Fibroblast of upper back skin (primary cell): ENCODE data around the gene HOATZ.

ENCODE experiments used
- DNase-seq: peaks from one replicate; pipeline ENCODE4 v3.0.0-alpha.2; 2013

Gene HOATZ

DNA sequence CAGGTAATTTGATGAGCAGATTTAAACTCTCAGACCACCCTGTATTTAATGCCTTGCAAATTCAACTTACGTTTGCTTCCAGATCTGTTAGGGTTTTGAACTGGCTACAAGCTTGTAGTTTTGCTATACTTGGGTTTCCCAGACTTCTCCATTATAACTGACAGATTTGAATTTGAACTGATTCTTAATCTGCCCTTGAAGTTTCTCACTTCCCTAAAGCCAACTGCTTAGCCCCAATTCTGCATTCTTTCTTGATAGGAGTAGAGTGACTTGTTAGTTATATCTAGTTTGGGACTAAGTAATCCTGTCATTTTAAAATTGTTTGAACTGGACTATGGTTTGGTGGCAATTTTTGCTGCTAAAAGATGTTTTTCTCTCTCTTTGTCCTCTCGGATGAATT lies 35.7 kb downstream of the HOATZ start:
- no peak for DNase-seq

DNA sequence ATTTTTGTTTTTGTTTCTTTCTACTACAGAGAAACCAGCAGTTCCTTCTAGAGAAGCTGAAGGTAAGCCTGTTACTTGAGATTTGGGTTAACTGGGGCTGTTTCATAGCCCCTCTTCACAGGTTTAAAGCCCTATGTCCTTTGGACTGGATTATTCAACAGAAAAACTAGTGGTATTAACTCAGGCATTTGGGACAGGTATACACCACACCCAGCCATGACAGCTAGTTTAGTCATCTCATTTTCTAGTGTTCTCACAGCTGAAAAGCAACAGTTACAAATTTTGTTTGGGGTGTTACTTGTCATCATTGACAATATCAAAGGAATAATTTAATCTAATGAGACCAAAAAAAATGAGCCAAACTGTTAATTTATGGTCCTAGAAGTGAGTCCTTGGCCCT lies 40.0 kb downstream of the HOATZ start:
- DNase-seq = no peak

DNA sequence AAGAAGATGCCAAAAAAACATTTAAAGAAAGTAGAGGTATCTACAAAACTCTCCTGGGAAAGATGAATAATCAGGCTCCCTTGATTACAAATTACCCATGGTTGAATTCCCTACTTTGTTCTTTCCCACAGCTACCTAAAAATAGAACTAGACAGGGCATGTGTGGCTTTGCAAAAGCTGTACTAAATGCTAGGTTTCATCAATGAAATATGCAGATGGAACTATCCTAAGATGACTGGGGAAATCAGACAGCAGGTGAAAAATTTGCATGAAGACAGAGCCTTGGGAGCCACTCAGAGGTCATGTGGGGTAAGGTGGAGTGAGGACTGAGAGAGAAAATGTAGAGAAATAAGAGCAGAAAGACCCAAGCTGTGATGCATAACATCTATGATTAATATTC lies 40.7 kb downstream of the HOATZ start:
- DNase-seq = peak; percentile 80

DNA sequence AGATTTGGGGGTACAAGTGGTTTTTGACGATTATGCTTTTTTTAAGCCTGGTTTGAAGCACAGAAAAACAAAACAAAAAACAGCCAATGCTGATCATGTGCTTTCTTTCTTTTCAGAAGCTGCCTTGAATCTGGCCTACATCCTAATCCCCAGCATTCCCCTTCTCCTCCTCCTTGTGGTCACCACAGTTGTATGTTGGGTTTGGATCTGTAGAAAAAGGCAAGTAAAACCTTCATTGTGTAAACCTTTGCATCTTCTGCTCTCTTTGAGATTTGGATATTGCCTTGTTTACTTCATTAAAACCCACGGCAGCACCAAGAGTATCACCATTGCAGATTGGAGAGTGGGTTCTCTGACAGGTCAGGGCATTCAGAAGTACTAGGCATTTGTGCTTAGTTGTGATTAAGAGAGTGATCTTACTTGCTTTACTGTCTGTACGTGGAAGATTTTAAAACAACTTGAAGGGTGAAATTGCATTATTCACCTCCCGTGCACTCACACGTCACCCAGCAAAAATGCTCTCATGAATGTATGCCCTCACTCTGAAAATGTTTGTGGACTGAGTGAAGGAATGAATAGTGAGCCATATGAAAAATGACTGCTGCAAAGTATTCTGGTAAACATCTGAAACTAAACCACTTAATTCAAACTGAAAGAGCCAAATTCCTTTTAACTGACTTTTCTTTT lies 43.0 kb downstream of the HOATZ start:
- DNase-seq = peak; percentile 99

- no peak for DNase-seq
Observed at GRCh38 chr11:111559800-111560464, 45.4 kb downstream of the HOATZ start.

DNA sequence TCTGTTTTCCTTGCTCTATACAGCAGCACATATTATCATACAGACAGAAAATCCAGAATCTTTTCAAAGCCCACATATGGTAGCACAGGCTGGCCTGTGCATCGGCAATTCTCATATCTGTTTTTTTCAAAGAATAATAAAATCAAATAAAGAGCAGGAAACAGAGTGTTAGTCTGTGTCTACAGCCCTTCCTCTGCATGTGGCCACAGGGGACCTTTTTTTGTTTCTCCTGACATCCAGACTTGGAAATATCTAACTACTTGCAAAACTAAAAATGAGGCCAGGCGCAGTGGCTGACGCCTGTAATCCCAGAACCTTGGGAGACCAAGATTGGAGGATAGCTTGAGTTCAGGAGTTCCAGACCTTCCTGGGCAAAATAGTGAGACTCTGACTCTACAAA lies 46.2 kb downstream of the HOATZ start:
- DNase-seq = no peak

DNA sequence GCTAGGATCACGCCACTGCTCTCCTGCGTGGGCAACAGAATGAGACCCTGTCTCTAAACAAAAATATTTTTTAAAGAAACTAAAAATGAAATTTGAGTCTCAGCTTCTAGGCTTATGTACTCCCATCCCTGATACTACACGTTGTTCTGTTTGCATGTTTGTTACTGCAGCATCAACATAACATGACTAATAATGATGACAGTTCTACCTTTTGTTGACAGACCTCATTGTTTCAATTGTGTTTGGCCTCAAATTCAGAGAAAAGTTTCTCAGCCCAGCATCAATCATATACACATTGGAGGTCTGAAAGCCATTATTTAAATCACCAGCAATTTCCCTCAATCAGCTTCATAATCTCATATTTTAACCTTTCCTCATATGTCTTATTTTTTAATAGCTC lies 46.7 kb downstream of the HOATZ start:
- DNase-seq = no peak

GRCh38 chr11:111561791-111562325 lies 47.3 kb downstream of the HOATZ start:
- peak; percentile 90 for DNase-seq

- DNase-seq = no peak
Observed at GRCh38 chr11:111562692-111563389, 48.3 kb downstream of the HOATZ start.

DNA sequence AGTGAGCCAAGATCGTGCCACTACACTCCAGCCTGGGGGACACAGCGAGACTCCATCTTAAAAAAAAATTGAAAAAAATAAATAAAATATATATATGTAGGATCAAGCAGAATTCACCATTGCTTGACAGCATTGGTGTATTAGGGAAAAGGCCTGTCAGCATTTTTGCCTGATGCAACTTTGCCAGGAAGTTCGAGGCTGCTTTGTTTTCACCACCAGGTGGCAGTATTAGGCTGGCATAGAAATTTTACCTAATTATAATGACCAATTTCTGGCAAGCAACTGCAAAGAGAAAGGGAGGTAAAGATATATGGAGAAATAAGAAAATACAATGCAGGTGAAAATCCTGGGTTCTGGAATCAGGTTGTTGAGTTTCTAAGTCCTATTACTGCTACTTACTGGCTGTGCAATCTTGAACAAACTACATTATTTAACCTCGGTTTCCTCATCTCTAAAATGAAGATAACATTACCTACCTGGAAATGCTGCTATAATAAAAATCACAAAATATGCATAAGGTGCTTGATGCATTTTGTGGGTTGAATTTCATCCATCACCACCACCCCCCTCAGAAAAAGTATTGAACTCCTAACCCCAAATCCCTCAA lies 50.6 kb downstream of the HOATZ start:
- DNase-seq = peak; percentile 82

DNA sequence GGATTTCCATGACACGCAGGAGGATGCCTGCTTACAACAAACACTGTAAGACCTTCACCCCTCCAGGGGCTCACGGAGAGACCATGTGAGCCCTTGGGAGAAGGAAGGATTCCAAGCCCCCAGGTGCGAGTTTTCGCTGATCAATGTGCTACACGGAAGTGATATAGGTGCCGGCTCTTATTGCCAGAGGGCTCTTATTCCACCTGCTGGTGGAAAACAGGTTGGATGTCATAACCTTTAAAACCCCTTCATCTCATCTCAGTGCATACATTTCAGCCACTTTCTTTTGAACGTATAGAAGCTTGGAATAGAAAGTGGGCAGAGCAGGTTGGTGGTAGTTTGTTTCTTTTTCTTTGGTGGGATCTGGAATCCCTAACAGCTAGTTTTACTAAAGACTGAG lies 51.7 kb downstream of the HOATZ start:
- no peak for DNase-seq

DNA sequence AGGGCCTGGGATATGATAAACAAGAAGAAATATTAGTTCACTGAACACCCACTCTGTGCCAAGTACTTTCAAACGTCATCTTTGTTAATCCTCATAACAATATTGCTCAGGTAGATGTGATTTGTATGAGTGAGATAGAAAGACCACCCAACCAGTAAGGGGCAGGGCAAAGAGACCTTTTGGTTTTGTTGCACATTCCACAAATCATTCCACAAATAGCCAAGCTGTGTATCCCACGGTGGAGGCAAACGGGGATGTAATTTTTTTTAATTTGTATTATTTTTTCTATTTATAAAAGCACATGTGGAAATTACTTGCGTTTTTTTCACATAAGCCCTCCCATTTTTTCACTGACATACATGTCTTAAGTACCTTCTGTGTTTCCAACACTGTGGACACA lies 54.9 kb downstream of the HOATZ start:
- peak; percentile 68 for DNase-seq

DNA sequence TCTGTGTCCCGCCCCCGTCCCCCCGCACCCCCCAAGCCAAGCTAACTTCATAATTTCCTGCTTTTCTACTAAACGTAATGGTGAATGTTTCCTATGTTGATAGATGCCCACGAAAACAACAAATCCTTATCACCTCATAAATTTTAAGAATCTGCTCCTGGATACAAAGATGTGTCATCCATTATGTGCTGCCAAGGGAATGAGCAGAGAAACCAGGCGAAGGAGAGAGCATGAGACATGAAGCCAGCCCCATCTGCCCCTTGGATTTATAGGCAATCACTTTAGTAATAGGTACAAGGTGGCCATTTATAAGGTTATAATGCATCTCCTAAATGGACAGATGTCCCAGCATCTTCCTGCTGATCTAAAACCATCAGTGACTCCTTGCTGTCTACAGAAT lies 56.2 kb downstream of the HOATZ start:
- DNase-seq = no peak

DNA sequence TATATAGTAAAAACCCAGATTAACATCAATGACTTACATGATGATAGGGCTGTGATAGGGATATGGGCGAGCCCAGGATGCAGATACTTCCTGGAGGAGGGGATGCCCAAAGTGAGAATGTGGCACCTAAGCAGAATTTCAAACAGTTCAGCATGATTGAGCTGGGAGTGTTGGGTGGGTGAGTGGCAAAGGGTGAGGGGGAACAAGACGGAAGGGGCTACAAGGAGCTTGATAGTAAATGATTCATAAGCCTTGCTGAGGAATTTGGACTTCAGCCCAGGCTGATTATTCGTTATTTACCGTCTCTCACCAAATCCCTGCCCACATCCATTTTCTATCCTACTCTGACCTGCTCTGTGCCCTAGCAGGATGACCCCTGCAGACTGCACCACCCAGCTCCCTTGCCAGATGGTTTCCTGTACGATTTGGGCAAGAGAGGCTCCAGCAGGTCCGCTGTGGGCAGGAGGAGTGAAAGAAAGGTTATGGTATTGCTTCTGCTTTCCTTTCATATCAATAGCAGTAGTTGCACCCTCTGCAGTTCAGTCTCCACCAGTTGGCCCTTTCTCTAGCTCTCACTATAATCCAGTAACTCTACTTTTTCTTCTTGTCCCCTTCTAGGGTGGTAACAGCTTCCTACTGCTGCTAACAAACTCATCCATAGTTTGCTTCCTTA lies 57.4 kb downstream of the HOATZ start:
- peak; percentile 46 for DNase-seq

- no peak for DNase-seq
Observed at GRCh38 chr11:111572581-111572980, 58.0 kb downstream of the HOATZ start.

- peak; percentile 37 for DNase-seq
Observed at GRCh38 chr11:111573821-111574249, 59.3 kb downstream of the HOATZ start.

DNA sequence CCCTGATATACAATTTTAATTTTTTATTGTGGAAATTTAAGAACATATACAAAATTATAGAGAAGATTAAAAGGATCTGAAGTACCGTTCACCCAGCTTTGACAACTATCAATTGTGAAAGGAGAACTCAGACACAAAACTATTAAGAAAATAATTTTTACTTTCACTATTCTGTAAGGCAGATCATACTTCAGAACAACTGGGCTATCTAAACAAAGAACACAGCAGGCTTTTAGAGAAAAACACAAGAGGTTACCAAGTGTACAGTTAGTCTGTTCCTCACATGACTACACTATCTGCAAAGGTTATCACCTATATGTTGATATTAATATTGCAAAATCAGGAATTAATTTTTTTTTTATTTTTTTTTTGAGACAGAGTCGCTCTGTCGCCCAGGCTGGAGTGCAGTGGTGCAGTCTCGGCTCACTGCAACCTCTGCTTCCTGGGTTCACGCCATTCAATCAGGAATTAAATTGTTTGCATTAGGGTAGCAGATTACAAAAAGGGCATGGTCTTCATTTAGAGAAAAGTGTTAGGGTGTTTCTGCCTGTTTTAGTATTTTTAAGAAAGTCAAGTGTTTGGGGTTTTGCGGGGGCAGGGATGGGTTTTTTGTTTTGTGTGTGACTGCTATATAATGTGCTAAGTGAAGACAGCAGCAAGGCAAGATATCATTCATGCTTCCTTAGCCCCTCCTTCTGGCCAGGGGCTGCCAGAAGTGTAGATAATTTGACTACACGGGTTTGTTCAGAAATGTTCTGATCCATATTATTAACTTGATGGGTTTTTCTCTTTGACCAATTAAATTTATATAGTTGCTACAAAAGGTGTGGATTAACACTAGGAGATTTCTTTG lies 60.0 kb downstream of the HOATZ start:
- no peak for DNase-seq

DNA sequence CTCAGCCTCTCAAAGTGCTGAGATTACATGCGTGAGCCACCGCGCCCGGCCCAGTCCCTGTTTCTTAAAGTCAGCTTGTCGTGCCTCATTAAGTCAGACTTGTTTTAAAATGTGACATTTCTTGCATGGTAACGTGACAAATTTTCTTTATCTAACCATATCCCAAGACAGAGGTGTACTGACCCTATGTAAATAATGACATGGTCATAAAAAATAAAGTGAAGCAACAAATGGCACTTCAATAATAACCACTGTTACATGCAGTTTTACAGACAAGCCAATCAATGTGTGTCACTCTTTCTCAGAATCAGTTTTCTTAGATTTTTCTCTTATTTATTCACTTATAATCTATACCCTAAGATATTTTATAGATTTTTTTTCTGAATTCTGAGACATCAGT lies 61.2 kb downstream of the HOATZ start:
- no peak for DNase-seq

DNA sequence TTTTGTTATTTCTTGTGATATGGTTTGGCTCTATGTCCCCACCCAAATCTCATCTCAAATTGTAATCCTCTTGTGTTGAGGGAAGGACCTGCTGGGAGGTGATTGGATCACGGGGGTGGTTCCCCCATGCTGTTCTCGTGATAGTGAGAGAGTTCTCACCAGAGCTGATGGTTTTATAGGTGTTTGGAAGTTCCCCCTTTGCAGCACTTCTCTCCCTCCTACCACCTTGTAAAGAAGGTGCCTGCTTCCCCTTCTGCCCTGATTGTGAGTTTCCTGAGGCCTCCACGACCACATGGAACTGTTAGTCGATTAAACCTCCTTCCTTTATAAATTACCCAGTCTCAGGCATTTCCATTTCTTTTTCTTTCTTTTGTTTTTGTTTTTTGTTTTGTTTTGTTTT lies 63.2 kb downstream of the HOATZ start:
- no peak for DNase-seq

GRCh38 chr11:111581341-111581740 lies 66.8 kb downstream of the HOATZ start:
- no peak for DNase-seq

DNA sequence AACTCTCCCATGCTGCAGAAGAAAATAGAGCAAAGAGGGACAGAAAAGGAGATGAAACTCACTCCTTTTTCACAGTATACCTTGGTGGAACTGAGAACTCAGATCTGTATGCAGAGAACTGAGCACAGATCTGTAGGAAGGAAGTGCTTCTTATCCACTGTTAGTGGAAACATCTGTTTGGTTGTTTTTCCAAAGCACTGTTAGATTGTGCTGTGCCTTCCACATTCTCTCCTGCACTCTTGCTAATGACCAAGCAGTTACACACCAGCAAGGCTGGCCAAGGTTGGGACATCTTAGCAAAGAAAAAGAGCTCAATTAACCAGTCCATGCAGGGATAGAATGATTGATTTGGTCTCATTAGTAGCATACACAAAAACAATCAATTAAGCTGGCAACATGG lies 67.6 kb downstream of the HOATZ start:
- DNase-seq = no peak

GRCh38 chr11:111582881-111583280 lies 68.3 kb downstream of the HOATZ start:
- no peak for DNase-seq
